NCI-H1436 treated with DMSO at 0.1 percent for 48 hours (cell line): Measurements from ENCODE around the gene UNKL.

ENCODE experiments used
- DNase-seq: peaks from one replicate; lab custom pipeline; 2025; lab: John Stamatoyannopoulos, UW

UNKL gene

GRCh38 chr16:1323296-1324239, 90.9 kb downstream of the UNKL start:
- DNase-seq: no peak

DNA sequence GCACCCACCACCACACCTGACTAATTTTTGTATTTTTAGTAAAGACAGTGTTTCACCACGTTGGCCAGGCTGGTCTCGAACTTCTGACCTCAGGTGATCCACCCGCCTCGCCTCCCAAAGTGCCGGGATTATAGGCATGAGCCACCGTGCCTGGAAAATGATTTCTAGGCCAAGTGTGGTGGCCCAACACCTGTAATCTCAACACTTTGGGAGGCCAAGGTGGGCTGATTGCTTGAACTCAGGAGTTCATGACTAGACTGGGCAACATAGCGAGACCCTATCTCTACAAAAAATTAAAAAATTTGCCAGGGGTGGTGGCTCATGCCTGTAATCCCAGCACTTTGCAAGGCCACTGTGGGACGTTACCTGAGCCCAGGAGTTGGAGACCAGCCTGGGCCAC, 92.1 kb downstream of the UNKL start:
- no peak for DNase-seq

DNA sequence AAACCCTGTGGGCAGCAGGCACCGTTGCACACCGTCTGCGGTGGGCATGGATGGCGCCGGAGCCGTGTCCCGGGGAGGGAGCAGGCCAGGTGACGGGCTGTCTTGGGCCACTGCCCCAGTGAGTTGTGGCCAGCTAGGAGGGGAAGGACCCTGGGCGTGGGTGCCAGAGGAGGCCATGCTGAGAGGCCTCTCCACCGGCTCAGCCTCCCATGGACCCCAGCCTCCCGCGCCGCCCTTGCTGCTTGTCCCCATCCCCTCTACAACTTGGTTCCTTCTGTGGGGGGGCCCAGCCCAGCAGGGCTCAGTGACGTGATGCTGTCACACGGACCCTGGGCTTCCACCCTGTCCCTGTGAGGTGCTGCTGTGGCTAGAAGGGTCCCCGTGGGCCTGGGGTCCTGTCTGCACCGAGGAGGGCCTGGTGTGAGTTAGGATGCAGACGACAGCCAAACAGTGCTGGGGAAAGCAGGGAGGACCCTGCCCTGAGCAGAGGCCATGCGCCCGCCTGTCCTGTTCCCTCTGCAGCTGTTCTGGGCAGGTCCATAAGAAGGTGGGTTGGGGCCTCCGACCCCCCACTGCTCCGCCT, 93.8 kb downstream of the UNKL start:
- DNase-seq: no peak

DNA sequence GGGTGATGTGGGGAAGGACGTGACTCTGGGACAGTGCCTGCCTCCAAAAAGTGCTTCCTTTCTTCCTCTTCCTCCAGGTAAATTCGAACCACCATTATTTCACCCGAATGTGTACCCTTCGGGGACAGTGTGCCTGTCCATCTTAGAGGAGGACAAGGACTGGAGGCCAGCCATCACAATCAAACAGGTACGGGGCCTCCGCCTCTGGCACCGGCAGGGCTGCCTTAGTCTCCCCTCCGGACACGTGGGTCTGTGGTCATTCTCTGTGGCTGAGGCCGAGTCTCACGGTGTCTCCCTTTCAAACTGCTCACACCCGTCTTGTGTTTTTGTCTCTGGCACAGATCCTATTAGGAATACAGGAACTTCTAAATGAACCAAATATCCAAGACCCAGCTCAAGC, 94.4 kb downstream of the UNKL start:
- no peak for DNase-seq

GRCh38 chr16:1319041-1319440, 95.5 kb downstream of the UNKL start:
- no peak for DNase-seq

DNA sequence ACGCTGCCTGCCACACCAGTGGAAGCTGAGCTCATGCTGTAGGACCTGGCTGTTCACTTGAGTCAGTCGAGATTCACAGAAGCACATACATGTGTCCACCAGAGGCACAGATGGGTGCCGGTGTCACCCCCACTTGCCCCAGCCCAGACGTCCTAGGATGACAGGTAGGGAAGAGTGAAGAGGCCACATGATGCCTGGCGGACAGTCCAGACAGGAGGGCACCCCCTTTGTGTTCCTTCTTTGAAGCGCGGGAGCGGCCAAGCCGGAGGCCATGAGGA, 96.3 kb downstream of the UNKL start:
- DNase-seq: no peak

DNA sequence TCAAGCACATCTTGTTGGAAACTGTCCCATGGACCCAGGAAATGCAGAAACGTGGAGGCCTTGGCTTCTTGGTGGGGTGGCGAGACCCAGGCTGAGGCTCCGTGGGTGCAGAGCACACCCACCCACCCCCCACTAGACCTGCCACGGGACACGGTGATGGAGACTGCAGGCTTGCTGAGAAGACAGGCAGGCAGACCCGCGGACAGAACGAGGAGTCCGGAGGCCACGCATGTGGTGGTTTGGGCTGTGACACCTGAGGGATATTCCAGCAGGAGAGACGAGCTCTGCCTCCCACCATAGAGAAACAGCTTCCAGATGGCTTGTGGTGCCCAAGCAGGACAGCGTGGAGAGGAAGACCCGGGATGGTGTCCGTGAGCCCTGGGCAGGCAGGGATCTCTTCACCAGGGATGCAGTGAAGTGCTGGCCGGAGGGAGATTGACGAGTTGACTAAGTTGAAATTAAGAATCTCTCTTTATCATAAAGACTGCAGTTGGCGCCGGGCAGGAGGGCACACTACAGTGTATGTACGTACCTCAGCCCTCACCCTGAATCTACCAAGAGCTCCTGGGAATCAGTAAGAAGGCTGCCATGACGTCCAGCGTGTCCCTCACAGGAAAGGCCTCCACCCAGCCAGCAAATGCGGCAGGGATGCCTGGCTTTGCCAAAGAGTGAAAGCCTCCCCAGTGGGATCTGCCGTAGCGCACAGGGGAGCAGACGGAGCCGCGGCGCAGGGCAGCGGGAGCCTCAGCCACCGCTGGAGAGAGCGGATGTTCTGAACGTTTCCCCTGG, 96.8 kb downstream of the UNKL start:
- DNase-seq: no peak

DNA sequence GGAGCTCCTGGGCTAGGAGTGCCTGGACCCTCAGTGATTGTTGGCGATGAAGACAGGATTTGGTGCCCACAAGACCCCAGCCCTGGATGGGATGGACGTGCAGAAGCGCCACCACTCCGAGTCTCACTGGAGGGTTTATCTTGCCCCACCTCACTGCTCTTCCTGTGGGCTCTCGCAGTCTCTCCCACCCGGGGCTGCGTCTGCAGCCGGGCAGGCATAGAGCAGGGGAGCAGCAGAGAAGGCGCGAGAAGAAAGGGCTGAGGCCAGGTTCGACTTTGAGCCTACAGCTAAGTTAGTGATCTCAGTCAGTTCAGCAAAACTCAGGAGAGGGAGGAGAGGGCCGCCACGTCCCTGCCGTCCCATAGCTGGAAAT, 98.5 kb downstream of the UNKL start:
- DNase-seq: no peak

- no peak for DNase-seq
Observed at GRCh38 chr16:1315081-1316032, 99.1 kb downstream of the UNKL start.

- no peak for DNase-seq
Observed at GRCh38 chr16:1314399-1315068, 100.0 kb downstream of the UNKL start.

DNA sequence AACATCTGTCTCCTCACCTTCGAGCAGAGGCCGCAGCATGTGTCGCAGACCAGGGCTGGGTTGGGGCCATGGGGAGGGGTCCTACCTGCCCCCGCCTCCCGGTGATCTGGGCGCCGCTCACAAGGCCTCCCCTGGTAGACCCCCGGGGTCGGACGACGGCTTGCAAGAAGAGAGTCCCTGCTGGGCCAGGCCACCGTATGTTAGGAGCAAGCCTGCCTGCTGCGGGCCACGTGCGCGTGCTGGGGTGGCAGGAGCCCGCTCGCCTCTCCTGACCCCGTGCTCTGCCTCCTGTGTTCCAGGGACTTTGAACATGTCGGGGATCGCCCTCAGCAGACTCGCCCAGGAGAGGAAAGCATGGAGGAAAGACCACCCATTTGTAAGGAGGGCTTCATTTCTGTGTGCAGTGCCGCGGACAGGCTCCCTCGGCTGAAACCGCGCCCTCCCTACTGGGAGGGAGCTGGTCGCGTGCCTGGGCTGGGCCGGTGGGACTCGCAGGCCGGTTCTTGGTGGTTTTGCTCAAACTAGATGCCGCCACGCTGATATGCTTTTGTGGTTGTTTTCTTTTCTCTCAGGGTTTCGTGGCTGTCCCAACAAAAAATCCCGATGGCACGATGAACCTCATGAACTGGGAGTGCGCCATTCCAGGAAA, 100.7 kb downstream of the UNKL start:
- DNase-seq: no peak
